ENCODE measurements around the gene SYP.

The SYP gene

DNA sequence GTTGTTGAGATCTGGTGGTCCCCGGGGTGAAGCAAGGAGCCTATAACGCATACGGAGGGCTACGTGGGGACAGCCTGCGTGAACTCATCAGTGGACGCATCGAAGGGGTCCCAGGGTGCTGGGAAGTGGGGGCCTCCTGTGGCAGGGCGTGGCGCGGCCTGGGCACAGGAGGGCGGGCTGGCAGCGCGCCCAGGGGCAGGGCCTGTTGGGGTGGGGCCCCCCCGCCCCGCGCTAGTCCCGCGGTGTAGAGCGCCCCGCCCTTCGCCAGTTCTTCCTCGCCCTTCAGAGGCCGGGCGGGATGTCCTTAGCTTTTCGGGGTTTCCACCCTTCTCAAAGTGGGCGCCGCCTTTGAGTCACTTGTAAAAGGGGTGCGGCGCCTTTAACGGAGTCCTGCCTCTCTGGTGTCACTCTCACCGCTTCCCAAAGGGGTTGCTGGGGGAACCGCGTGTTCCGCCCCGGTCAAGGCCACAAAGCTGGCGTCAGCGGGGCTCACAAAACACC lies 27.7 kb downstream of the SYP start:
- Histone ChIP-seq H3K9ac (ENCODE audit: low read depth in 1 of 2, low read length in 2 of 2) (peak overlapping the region; percentile 70 to 86), H3K4me3 (ENCODE audit: low read depth in 1 of 2, low read length in 2 of 2) (peak overlapping the region; percentile 68 to 81), H3K9me3 (ENCODE audit: control insufficient read depth in 1 of 2, low read length in 2 of 2) (no peaks in the 10 kb centered on the region)

DNA sequence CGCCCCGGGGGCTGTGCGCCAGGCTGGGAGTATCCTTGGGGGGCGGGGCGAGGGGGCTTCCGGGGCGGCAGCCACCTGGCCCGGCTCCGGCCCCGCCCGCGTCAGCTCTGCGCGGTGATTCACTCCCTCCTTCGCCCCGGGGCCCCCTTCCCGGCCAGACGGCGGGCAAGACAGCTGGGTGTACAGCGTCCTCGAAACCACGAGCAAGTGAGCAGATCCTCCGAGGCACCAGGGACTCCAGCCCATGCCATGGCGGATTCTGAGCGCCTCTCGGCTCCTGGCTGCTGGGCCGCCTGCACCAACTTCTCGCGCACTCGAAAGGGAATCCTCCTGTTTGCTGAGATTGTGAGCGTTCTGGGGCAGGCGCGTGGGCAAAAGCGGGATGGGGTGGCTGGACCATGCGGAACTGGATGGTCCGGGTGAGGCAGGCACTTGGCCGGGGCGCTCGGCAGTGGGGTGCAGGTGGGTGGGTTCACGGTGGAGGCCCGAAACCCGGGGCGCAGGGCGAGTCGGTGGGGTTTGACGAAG lies 28.2 kb downstream of the SYP start, which contains the start of gene PLP2:
TSS of gene PLP2 (plus strand) at position 147 of the 528 bp plus-strand sequence. CDS start at position 250, 103 bp downstream.
- peak within 1 kb of the TSS; percentile 68 to 81 for H3K4me3 ChIP-seq (ENCODE audit: low read depth in 1 of 2, low read length in 2 of 2)
- peak within 1 kb of the TSS; percentile 70 to 86 for H3K9ac ChIP-seq (ENCODE audit: low read depth in 1 of 2, low read length in 2 of 2)
- H3K36me3 ChIP-seq (ENCODE audit: control insufficient read depth in 1 of 2, insufficient read depth in 2 of 2, low read length in 2 of 2), result peaks cover 5 to 17% of the 10 kb centered on the region in 2 donors
- no peaks in the 10 kb centered on the region for H3K27me3 ChIP-seq (ENCODE audit: control insufficient read depth in 1 of 2, insufficient read depth in 2 of 2, low read length in 2 of 2)
- H3K9me3 ChIP-seq (ENCODE audit: control insufficient read depth in 1 of 2, low read length in 2 of 2), result no peaks in the 10 kb centered on the region
- peaks cover 19 to 26% of the 10 kb centered on the region in 2 donors for H3K4me1 ChIP-seq (ENCODE audit: control insufficient read depth in 1 of 2, insufficient read depth in 2 of 2, low read length in 2 of 2)
- peak within 1 kb of the TSS; percentile 81 for H3K27ac ChIP-seq (ENCODE audit: low read depth, low read length)

More for the DNA sequence above, 27.7 kb downstream of the SYP start:
- H3K27ac ChIP-seq (ENCODE audit: low read depth, low read length), result peak overlapping the region; percentile 81
- no peaks in the 10 kb centered on the region for H3K27me3 ChIP-seq (ENCODE audit: control insufficient read depth in 1 of 2, insufficient read depth in 2 of 2, low read length in 2 of 2)
- H3K4me1 ChIP-seq (ENCODE audit: control insufficient read depth in 1 of 2, insufficient read depth in 2 of 2, low read length in 2 of 2), result peaks cover 19 to 27% of the 10 kb centered on the region in 2 donors
- H3K36me3 ChIP-seq (ENCODE audit: control insufficient read depth in 1 of 2, insufficient read depth in 2 of 2, low read length in 2 of 2), result peaks cover 5 to 17% of the 10 kb centered on the region in 2 donors

DNA sequence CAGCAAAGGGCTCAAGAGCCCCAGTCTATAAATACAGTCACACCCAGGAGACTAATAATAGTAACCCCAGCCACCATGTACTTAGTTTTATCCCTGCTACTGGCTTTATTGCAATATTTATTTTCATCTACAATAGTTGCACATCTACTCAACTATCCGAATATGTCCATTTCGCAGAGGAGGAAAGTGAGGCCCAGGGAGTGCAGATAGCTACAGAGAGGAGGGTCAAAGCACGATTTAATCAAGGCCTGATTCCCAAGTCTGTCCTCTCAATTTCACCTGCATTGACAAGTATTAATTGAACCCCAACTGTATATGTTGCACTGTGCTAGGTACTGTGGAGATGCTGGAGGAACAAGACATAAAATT lies 32.3 kb downstream of the SYP start:
- Histone ChIP-seq H3K27ac (ENCODE audit: low read depth, low read length) (peak overlapping the region; percentile 94), H3K4me3 (ENCODE audit: low read depth in 1 of 2, low read length in 2 of 2) (peak overlapping the region; percentile 63 to 66), H3K9ac (ENCODE audit: low read depth in 1 of 2, low read length in 2 of 2) (peak overlapping the region; percentile 71 to 80)

DNA sequence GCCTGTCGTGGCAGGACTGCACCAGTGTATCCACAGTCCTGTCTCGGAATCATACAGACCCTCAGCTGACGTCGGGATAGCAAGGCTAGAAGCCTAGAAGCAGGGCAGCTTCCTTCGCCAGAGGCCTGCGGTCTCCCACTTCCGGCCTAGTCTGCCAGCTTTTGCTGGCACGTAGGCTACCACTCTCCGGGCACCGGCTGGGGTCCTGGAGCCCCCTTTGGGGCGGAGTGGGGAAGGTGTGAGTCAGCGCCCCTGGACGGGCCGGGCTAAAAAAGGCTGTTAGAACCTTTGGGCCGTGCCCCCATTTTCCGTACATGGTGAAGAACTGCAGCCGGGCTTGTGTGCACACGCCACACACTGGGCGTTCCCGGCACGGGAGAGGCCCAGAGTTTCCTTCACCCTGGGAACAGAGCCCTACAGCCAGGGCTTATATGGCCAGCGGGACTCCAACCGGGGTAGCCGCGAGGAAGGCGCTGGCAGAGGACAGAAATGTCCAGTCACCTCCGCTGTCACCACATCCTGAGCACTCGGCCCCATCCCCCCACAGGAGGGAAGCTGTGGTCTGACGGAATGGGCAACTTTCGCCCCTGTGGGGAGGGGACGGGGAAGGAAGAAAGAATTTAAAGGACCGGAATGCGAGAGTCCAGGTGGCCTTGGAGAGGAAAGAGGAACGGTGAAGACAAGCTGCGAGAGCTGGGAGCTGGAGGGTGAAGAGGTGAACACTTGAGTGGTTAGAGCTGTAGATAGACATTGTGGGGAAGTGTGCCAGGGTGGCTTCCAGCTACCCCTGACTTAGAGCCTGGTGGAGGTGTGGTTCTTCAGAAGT lies 32.9 kb downstream of the SYP start:
- Histone ChIP-seq H3K9me3 (ENCODE audit: control insufficient read depth in 1 of 2, low read length in 2 of 2) (no peaks in the 10 kb centered on the region), H3K4me1 (ENCODE audit: control insufficient read depth in 1 of 2, insufficient read depth in 2 of 2, low read length in 2 of 2) (peaks cover 10 to 22% of the 10 kb centered on the region in 2 donors), H3K36me3 (ENCODE audit: control insufficient read depth in 1 of 2, insufficient read depth in 2 of 2, low read length in 2 of 2) (no peaks in the 10 kb centered on the region), H3K27me3 (ENCODE audit: control insufficient read depth in 1 of 2, insufficient read depth in 2 of 2, low read length in 2 of 2) (no peaks in the 10 kb centered on the region), H3K9ac (ENCODE audit: low read depth in 1 of 2, low read length in 2 of 2) (peak overlapping the region; percentile 71 to 80), H3K27ac (ENCODE audit: low read depth, low read length) (peak overlapping the region; percentile 94), H3K4me3 (ENCODE audit: low read depth in 1 of 2, low read length in 2 of 2) (peak overlapping the region; percentile 63 to 66)

More for the DNA sequence above, 32.3 kb downstream of the SYP start:
- Histone ChIP-seq H3K36me3 (ENCODE audit: control insufficient read depth in 1 of 2, insufficient read depth in 2 of 2, low read length in 2 of 2) (no peaks in the 10 kb centered on the region), H3K4me1 (ENCODE audit: control insufficient read depth in 1 of 2, insufficient read depth in 2 of 2, low read length in 2 of 2) (peaks cover 10 to 24% of the 10 kb centered on the region in 2 donors), H3K27me3 (ENCODE audit: control insufficient read depth in 1 of 2, insufficient read depth in 2 of 2, low read length in 2 of 2) (no peaks in the 10 kb centered on the region), H3K9me3 (ENCODE audit: control insufficient read depth in 1 of 2, low read length in 2 of 2) (no peaks in the 10 kb centered on the region)

DNA sequence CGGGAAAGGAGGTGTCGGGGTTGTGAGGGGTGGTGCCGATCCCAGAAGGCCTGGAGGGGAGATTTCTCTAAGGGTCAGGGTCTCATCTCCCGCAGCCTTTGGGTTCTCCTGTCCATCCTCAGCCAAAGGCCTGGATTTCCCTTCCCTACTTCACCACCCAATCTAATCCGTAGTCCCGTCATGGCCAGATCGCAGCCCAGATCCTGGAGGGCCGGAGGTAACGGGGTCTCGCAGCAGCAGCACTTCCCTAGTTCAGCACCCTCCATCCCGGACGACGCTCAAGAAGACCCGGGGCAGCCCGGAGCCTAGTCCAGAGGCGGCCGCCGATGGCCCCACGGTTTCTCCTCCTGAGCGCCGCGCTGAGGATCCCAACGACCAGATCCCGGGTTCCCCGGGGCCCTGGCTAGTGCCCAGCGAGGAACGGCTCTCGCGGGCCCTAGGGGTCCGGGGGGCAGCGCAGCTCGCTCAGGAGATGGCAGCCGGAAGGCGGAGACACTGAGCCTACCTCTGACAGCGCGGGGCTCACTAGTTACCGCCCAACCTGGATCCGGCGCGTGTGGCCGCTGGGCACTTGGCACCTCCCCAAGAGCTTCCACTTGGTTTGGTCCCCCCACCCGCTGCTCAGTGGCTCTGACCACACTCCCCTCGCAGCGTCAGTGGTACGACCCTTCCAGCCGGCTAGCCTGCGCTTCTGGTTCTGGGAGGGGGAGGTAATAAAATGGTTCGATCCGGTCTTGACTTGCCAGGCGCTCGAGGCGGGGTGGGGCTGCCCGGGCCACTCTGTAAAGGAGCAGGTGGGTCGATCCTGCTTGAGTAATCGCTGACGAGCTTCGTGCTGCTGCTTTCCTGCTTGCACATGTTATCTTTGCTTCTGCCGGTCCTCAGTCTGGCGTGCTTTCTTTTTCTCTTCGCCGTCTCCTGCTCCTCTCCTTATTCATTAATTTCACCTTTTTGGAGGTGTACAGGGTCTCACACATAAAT lies 33.8 kb downstream of the SYP start:
- Histone ChIP-seq H3K4me3 (ENCODE audit: low read depth in 1 of 2, low read length in 2 of 2) (peak overlapping the region; percentile 63 to 66), H3K27ac (ENCODE audit: low read depth, low read length) (peak overlapping the region; percentile 94), H3K9me3 (ENCODE audit: control insufficient read depth in 1 of 2, low read length in 2 of 2) (no peaks in the 10 kb centered on the region), H3K36me3 (ENCODE audit: control insufficient read depth in 1 of 2, insufficient read depth in 2 of 2, low read length in 2 of 2) (no peaks in the 10 kb centered on the region), H3K9ac (ENCODE audit: low read depth in 1 of 2, low read length in 2 of 2) (peak overlapping the region; percentile 71 to 80), H3K4me1 (ENCODE audit: control insufficient read depth in 1 of 2, insufficient read depth in 2 of 2, low read length in 2 of 2) (peaks cover 10 to 22% of the 10 kb centered on the region in 2 donors), H3K27me3 (ENCODE audit: control insufficient read depth in 1 of 2, insufficient read depth in 2 of 2, low read length in 2 of 2) (no peaks in the 10 kb centered on the region)

DNA sequence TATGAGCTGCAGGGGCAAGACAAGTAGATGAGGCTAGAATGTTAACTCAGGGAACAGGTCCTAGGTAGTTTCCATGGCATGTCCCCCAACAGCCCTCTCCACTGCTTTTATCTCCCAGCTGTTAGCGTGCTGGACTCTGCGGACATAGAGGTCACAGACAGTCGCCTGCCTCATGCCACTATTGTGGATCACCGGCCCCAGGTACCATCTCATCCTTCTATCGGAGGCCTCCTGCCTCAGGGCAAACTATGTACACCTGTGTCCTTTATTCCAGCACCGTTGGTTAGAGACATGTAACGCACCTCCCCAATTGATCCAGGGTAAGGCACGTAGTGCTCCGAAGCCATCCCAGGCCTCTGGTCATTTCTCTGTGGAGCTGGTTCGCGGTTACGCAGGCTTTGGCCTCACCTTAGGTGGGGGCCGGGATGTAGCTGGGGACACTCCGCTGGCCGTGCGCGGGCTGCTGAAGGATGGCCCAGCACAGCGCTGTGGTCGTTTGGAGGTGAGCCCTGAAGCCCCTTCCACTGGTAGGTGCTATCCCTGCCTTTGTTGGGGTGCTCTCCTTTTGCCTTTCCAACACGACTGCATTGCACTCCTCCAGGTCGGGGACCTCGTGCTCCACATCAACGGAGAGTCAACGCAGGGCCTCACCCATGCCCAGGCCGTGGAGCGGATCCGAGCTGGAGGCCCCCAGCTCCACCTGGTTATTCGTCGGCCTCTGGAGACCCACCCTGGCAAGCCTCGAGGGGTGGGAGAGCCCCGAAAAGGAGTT lies 35.2 kb downstream of the SYP start:
- no peaks in the 10 kb centered on the region for H3K27me3 ChIP-seq (ENCODE audit: control insufficient read depth in 1 of 2, insufficient read depth in 2 of 2, low read length in 2 of 2)
- no peak overlapping the region for H3K4me3 ChIP-seq (ENCODE audit: low read depth in 1 of 2, low read length in 2 of 2)
- H3K36me3 ChIP-seq (ENCODE audit: control insufficient read depth in 1 of 2, insufficient read depth in 2 of 2, low read length in 2 of 2), result no peaks in the 10 kb centered on the region
- peaks cover 10 to 22% of the 10 kb centered on the region in 2 donors for H3K4me1 ChIP-seq (ENCODE audit: control insufficient read depth in 1 of 2, insufficient read depth in 2 of 2, low read length in 2 of 2)
- peak overlapping the region; percentile 20 for H3K27ac ChIP-seq (ENCODE audit: low read depth, low read length)
- no peaks in the 10 kb centered on the region for H3K9me3 ChIP-seq (ENCODE audit: control insufficient read depth in 1 of 2, low read length in 2 of 2)
- peak overlapping the region in 1 of 2 donors; percentile 66 for H3K9ac ChIP-seq (ENCODE audit: low read depth in 1 of 2, low read length in 2 of 2)

DNA sequence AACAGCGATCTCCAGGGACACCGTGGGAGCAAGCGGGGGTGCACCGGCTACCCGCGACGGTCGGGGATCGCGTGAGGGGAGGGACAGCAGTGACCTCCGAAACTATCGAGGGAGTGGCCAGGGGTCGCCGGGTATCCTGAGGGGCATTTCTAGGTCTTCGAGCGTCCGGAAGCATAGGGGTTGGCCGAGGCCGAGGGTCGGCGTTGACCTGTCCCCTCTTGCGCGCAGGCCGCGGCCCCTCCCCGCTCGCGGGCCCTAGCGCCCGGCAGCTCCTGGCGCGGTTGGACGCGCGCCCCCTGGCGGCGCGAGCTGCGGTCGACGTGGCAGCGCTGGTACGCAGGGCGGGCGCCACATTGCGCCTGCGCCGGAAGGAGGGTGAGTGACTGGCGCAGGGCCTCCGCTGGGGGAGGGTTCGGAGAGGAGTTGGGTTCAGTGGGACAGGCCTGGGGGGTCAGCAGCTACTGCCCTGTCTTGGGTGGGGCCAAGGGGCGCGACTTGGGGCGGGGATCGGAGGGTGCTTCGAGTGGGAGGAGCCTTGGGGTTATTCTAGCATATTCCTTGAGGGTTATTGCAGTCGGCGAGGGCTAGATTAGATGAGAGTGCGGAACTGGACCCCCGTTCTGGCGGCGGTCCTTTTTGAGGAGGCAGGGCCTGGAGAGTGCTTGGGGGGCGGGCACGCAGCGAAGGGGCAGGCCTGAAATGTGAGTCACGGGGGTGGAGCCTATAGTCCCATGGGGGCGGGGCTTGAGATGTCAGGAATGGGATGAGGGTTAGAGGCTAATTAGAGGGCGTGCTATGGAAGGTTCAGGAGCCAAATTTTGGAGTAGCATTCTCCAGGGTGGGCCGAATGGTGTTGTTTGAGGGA lies 36.2 kb downstream of the SYP start:
- Histone ChIP-seq H3K27ac (ENCODE audit: low read depth, low read length) (peak overlapping the region; percentile 92), H3K9ac (ENCODE audit: low read depth in 1 of 2, low read length in 2 of 2) (peak overlapping the region; percentile 66 to 77), H3K4me3 (ENCODE audit: low read depth in 1 of 2, low read length in 2 of 2) (peak overlapping the region; percentile 22 to 61), H3K27me3 (ENCODE audit: control insufficient read depth in 1 of 2, insufficient read depth in 2 of 2, low read length in 2 of 2) (no peaks in the 10 kb centered on the region), H3K9me3 (ENCODE audit: control insufficient read depth in 1 of 2, low read length in 2 of 2) (no peaks in the 10 kb centered on the region), H3K36me3 (ENCODE audit: control insufficient read depth in 1 of 2, insufficient read depth in 2 of 2, low read length in 2 of 2) (no peaks in the 10 kb centered on the region), H3K4me1 (ENCODE audit: control insufficient read depth in 1 of 2, insufficient read depth in 2 of 2, low read length in 2 of 2) (peaks cover 10 to 22% of the 10 kb centered on the region in 2 donors)

DNA sequence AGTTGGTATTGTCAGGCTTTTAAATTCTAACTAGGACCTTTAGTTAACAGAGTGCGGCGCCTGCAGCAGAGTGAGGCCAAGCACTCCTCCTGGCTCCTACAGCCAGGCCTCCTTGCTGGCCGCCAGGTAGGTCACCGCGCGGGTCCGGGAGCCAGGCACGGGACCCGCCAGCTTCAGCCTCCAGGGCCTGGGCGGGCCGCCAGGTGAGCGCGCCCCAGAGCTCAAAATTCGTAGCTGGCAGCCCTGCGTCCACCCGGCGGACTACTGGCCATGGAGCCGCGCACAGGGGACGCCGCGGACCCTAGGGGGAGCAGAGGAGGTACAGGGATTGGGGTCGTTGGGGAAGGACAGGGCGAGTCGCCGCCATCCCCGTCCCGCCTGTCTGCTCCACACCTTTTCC lies 37.4 kb downstream of the SYP start, which contains the start of gene MAGIX:
TSS of gene MAGIX (plus strand) at position 139 of the 400 bp plus-strand sequence. CDS start at position 271, 132 bp downstream.
- peak within 1 kb of the TSS; percentile 92 for H3K27ac ChIP-seq (ENCODE audit: low read depth, low read length)
- H3K4me3 ChIP-seq (ENCODE audit: low read depth in 1 of 2, low read length in 2 of 2), result peak within 1 kb of the TSS in 1 of 2 donors; percentile 61
- H3K36me3 ChIP-seq (ENCODE audit: control insufficient read depth in 1 of 2, insufficient read depth in 2 of 2, low read length in 2 of 2), result no peaks in the 10 kb centered on the region
- no peaks in the 10 kb centered on the region for H3K27me3 ChIP-seq (ENCODE audit: control insufficient read depth in 1 of 2, insufficient read depth in 2 of 2, low read length in 2 of 2)
- H3K4me1 ChIP-seq (ENCODE audit: control insufficient read depth in 1 of 2, insufficient read depth in 2 of 2, low read length in 2 of 2), result peaks cover 5 to 19% of the 10 kb centered on the region in 2 donors
- peak within 1 kb of the TSS; percentile 66 to 77 for H3K9ac ChIP-seq (ENCODE audit: low read depth in 1 of 2, low read length in 2 of 2)
- no peaks in the 10 kb centered on the region for H3K9me3 ChIP-seq (ENCODE audit: control insufficient read depth in 1 of 2, low read length in 2 of 2)

Measured in duodenal mucosa (tissue), 2 donors.